ENCODE data around the gene ZNF541.

- TF ChIP-seq EZH2phosphoT487 (IDR thresholded peaks at IDR 0.05; ENCODE audit: unreplicated experiment): no peak
- no peak; a peak in 1 of 4 replicates for TF ChIP-seq CTCF (conservative IDR thresholded peaks at IDR 0.05; ENCODE audit: low read depth in 2 of 2)
- peak; percentile 90 for TF ChIP-seq POLR2AphosphoS5 (IDR thresholded peaks at IDR 0.05; ENCODE audit: low read depth)
- no peak for TF ChIP-seq EZH2 (IDR thresholded peaks at IDR 0.05; ENCODE audit: low read depth, unreplicated experiment)
- TF ChIP-seq ZNF114 (CRISPR knock-in tag; IDR thresholded peaks at IDR 0.05): no peak
- TF ChIP-seq REST (IDR thresholded peaks at IDR 0.05; ENCODE audit: unreplicated experiment): no peak
Observed at GRCh38 chr19:47608074-47608918, 35.3 kb upstream of the ZNF541 start.

All from GM23338 (cell line).